GM18508 (cell line): ENCODE measurements around the gene MTFR2.

Experiments
- ATAC-seq: cut with Tn5 transposase; IDR thresholded peaks from one replicate; pipeline ENCODE4 v1.9.1; 2021; ENCODE audit warnings: moderate number of reproducible peaks; ENCODE audit not compliant: insufficient read depth, unreplicated experiment

Gene MTFR2

GRCh38 chr6:136191606-136192312, 58.4 kb downstream of the MTFR2 start:
- ATAC-seq: no peak

- no peak for ATAC-seq
Measured at GRCh38 chr6:136189104-136189503, 61.0 kb downstream of the MTFR2 start.

- ATAC-seq: no peak
Measured at GRCh38 chr6:136188486-136188885, 61.6 kb downstream of the MTFR2 start.

- ATAC-seq: no peak
Measured at GRCh38 chr6:136186363-136186762, 63.7 kb downstream of the MTFR2 start.

GRCh38 chr6:136184738-136185137, 65.4 kb downstream of the MTFR2 start:
- no peak for ATAC-seq

GRCh38 chr6:136181861-136182260, 68.2 kb downstream of the MTFR2 start:
- no peak for ATAC-seq

GRCh38 chr6:136181512-136181833, 68.6 kb downstream of the MTFR2 start:
- ATAC-seq: no peak
